Measurements from ENCODE around the gene APOC1.

GRCh38 chr19:44955505-44956439, 41.4 kb downstream of the APOC1 start:
- TF ChIP-seq CTCF (conservative IDR thresholded peaks at IDR 0.05; ENCODE audit: low read length) (no peak), EZH2phosphoT487 (IDR thresholded peaks at IDR 0.05; ENCODE audit: borderline replicate concordance) (no peak)

All from Loucy (cell line).